Nephron (organoid): Measurements from ENCODE around the gene TERC.

Experiments used
- H3K27ac Mint-ChIP-seq, 3 experiments: 2 replicates each; pipeline ENCODE4 v1.8.0; 2020; ENCODE audit warnings: mixed read lengths in 3 of 3, mild to moderate bottlenecking in 2 of 3, moderate library complexity in 1 of 3
- H3K27me3 Mint-ChIP-seq: 2 replicates; pipeline ENCODE4 v1.8.0; 2021; ENCODE audit warnings: low read depth, mild to moderate bottlenecking, moderate library complexity, mixed read lengths
- H3K36me3 Mint-ChIP-seq: 2 replicates; pipeline ENCODE4 v1.8.0; 2020; ENCODE audit warnings: low read depth, mixed read lengths
- H3K4me1 Mint-ChIP-seq: 2 replicates; pipeline ENCODE4 v1.8.0; 2020; ENCODE audit warnings: mixed read lengths
- H3K4me3 Mint-ChIP-seq, 3 experiments: 2 replicates each; pipeline ENCODE4 v1.8.0; 2020; ENCODE audit warnings: mild to moderate bottlenecking in 3 of 3, mixed read lengths in 3 of 3, moderate library complexity in 2 of 3
- H3K9me3 Mint-ChIP-seq: 2 replicates; pipeline ENCODE4 v1.8.0; 2020; ENCODE audit warnings: mixed read lengths
- CTCF ChIP-seq, 3 experiments: fragments of 200-600 bp; sonication (generic); IDR thresholded peaks; one replicate each; pipeline ENCODE4 v1.5.0; 2021; ENCODE audit warnings: antibody characterized with exemption in 3 of 3; ENCODE audit not compliant: unreplicated experiment in 3 of 3

TERC gene

DNA sequence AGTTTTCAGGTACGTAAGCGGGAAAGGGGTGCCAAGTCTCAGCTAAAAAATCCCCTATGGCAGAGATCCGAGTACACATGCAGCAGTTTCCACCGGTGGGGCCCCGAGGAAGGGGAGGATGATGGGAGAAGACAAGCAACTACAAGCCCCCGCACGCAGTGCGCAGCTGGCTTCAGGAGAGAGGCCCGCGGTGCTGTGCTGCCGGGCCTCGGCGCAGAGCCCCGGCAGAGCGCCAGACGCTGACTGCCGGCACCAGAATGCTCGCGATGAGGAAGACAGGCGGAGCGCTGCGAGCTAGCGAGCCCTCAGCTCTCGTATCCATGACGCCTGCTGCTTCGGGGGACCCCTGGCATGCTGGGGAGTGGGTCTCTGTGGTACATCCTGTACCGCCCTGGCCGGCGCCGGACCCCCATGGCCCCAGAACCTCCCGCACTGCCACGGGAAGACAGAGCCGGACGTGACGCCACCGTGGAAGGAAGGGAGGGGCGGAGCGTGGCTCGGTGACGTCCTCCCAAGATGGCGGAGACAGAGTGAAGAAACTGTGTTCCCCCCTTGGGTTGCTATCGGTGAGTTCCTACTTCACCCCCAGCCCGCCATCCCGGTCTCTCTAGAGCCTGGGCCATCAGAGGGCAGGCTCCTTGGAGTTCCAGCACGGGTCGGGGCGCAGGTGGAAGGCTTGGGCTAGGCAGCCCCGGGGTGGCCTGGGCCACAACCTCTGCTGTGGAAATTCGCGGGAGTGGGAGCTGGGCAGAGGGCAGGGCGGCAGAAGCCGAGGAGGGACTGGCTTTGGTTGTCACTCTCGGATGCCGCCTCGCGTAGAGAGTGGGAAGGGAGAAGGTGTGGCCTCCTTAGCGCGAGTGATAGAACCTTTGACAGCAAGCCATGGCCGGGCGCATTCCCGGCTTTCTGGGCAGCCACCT, 8.3 kb upstream of the TERC start, which contains the start of gene MYNN:
Gene MYNN, plus strand, starts transcription at position 500 of the 920 bp plus-strand sequence. CDS start 900 bp downstream, outside the sequence.
- Mint-ChIP-seq H3K27ac (peak within 1 kb of the TSS; percentile 95 to 98 (median 98)), H3K4me3 (peak within 1 kb of the TSS; percentile 99 to 100 (median 100)), H3K36me3 (peaks cover 26% of the 10 kb centered on the region), H3K4me1 (peaks cover 34% of the 10 kb centered on the region), H3K27me3 (no peaks in the 10 kb centered on the region), H3K9me3 (no peaks in the 10 kb centered on the region)
- TF ChIP-seq CTCF (IDR thresholded peaks at IDR 0.05; ENCODE audit: unreplicated experiment in 3 of 3), result peak in 1 of 3 experiments; percentile 31

DNA sequence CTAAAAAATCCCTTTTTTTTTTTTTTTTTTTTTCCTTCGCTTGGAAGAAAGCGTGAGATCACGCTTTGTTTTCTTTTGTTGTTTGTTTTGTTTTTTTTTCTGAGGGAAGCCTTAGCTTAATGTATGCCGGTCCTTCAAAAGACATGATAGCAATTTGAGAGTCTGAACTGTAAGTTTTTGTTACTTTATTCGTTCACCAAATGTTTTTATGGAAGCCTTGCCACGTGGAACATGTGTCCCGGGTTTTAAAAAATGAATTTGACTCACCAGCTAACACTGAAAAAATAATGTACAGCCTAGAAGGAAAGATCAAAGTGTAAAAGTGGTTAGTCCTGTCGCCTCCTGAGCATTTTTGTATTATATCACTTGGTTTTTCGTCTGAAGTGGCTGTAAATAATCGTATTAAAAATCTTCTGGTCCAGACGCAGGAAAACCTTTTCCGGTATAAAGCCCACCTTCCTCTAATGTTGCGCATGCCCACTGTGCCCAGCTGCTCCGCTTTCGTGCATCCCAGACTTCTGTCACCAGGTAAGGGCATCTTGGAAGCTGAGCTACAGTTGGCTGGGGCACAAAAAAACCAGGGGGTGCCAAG, 7.5 kb upstream of the TERC start:
- no peak for TF ChIP-seq CTCF (IDR thresholded peaks at IDR 0.05; ENCODE audit: unreplicated experiment in 3 of 3)
- Mint-ChIP-seq H3K36me3 (peaks cover 22% of the 10 kb centered on the region), H3K9me3 (no peaks in the 10 kb centered on the region), H3K27me3 (no peaks in the 10 kb centered on the region), H3K27ac (peak overlapping the region; percentile 95 to 98 (median 98)), H3K4me3 (peak overlapping the region; percentile 99 to 100 (median 100)), H3K4me1 (peaks cover 34% of the 10 kb centered on the region)

DNA sequence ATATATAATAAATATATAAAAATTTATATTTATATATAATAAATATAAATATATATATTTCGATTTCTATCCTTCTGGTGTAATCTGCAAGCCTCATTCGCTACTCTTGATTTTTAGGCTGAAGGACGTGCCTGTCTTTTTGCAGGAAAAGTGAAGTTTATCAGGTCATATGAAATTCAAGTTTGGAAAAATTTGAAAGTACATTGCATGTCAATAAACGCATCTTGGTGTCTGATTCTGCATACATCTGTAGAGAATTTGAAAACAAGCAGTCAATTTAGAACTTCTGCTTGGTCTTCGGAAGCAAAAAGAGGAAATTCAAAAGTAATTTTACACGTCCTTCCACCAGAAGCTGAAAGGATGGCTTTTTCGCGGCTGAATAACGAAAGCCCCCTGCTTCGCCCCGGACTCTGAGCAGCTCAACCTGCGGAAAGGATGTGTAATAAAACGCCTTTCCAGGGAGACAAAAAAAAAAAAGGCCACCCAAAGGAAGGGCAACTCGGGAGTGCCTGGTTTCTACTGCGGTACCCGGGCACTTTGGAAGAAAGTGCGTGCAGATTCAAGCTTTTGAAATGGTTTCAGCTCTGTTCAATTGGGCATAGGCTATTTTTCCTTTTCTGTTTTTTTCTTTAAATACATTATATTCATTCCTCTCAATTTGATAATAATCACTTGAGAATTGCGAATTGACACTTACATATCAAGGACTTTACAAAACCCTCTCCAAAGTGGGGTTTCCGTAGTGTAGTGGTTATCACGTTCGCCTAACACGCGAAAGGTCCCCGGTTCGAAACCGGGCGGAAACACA, 6.8 kb upstream of the TERC start:
- peak overlapping the region; percentile 95 to 98 (median 98) for H3K27ac Mint-ChIP-seq
- no peak for TF ChIP-seq CTCF (IDR thresholded peaks at IDR 0.05; ENCODE audit: unreplicated experiment in 3 of 3)
- no peaks in the 10 kb centered on the region for H3K9me3 Mint-ChIP-seq
- H3K36me3 Mint-ChIP-seq, result peaks cover 15% of the 10 kb centered on the region
- H3K4me1 Mint-ChIP-seq, result peaks cover 34% of the 10 kb centered on the region
- H3K27me3 Mint-ChIP-seq, result no peaks in the 10 kb centered on the region
- peak overlapping the region; percentile 99 to 100 (median 100) for H3K4me3 Mint-ChIP-seq

- Mint-ChIP-seq H3K27ac (peak within 1 kb of the TSS; percentile 94 to 96 (median 95)), H3K4me1 (peaks cover 23% of the 10 kb centered on the region), H3K9me3 (peaks cover 10% of the 10 kb centered on the region), H3K36me3 (peaks cover 11% of the 10 kb centered on the region), H3K4me3 (peak within 1 kb of the TSS; percentile 93 to 98 (median 94)), H3K27me3 (no peaks in the 10 kb centered on the region)
- TF ChIP-seq CTCF (IDR thresholded peaks at IDR 0.05; ENCODE audit: unreplicated experiment in 3 of 3), result no peak
Measured at GRCh38 chr3:169769287-169770181, 4.7 kb upstream of the TERC start, which contains the start of gene ACTRT3. Gene ACTRT3, minus strand, starts transcription at chr3:169769561. Its CDS starts 41 bp downstream, at chr3:169769520.
